Heart right ventricle (tissue), 16 donors: ENCODE results near the gene LCORL. TPM values are rescaled to one million over a fixed set of nuclear protein-coding genes. Genes with fewer than 3 reads are reported as not detected.

ENCODE experiments used
- ATAC-seq, 8 donors: fragments of 200-7000 bp; cut with Tn5 transposase; one replicate each; pipeline ENCODE4 v1.9.1; 2020; ENCODE audit warnings: mild to moderate bottlenecking in 8 of 8, moderate library complexity in 8 of 8, moderate number of reproducible peaks in 1 of 8
- DNase-seq, 2 donors: peaks; one replicate each; pipeline ENCODE4 v3.0.0-alpha.2; 2020
- H3K27ac ChIP-seq, 10 donors: fragments of 200-600 bp; sonication (generic) in 2 of 10; one replicate each; pipeline versions ENCODE4 v1.5.0 to v1.8.0; 2020 to 2022; ENCODE audit warnings: mild to moderate bottlenecking in 3 of 10
- H3K27me3 ChIP-seq, 7 donors: fragments of 200-600 bp; one replicate each; pipeline ENCODE4 v1.8.0; 2021 to 2022; ENCODE audit warnings: mild to moderate bottlenecking in 2 of 7
- H3K36me3 ChIP-seq, 9 donors: fragments of 200-600 bp; sonication (generic) in 1 of 9; one replicate each; pipeline versions ENCODE4 v1.5.0 to v1.8.0; 2020 to 2022; ENCODE audit warnings: mild to moderate bottlenecking in 2 of 9
- H3K4me1 ChIP-seq, 9 donors: fragments of 200-600 bp; sonication (generic) in 1 of 9; one replicate each; pipeline versions ENCODE4 v1.5.0 to v1.8.0; 2020 to 2022; ENCODE audit warnings: mild to moderate bottlenecking in 4 of 9
- H3K4me3 ChIP-seq, 10 donors: fragments of 200-600 bp; sonication (generic) in 2 of 10; one replicate each; pipeline versions ENCODE4 v1.5.0 to v1.8.0; 2020 to 2022; ENCODE audit warnings: mild to moderate bottlenecking in 7 of 10, moderate library complexity in 2 of 10
- H3K9me3 ChIP-seq, 11 donors: fragments of 200-600 bp in 10 of 11; sonication (generic) in 2 of 11; one replicate each; pipeline versions ENCODE4 v1.5.0 to v1.8.0; 2013 to 2022; ENCODE audit warnings: mild to moderate bottlenecking in 2 of 11, control low read depth in 1 of 11, moderate library complexity in 1 of 11
- WGBS, 2 donors: extraction: QIAGEN DNeasy Blood & Tissue Kit; methylation state at CpG; one replicate each; pipeline ENCODE4 v1.1.7; 2013; ENCODE audit warnings: inconsistent platforms in 1 of 2; 5-methylcytosine and 5-hydroxymethylcytosine counted together
- intact Hi-C, 10 donors: fragments of 100-400 bp; cut with DNase I; formaldehyde crosslinking; loops; one replicate each; pipeline versions ENCODE4 v1.11.1 to v1.14.2; 2022
- polyA plus RNA-seq, 2 donors: library from polyadenylated mRNA; stranded (reverse); fragments of 200-250 nt; gene quantifications; one replicate each; pipeline ENCODE4 v1.2.3, GENCODE V29; 2013
- total RNA-seq, 10 donors: library from RNA; stranded (reverse); fragmentation: NEBNext Ultra II Directional in 3 of 10; extraction: Animal tissue kit (Norgen Biotek cat#: 25700) in 3 of 10; gene quantifications; one replicate each; pipeline versions ENCODE4 v1.2.1 to v1.2.4, GENCODE V29; 2021 to 2023
- TF ChIP-seq, protein P1 (sequence below), 9 donors: fragments of 200-600 bp; sonication (generic) in 2 of 9; IDR thresholded peaks; one replicate each; pipeline versions ENCODE4 v1.5.0 to v1.8.0; 2021 to 2022; ENCODE audit warnings: antibody characterized with exemption in 9 of 9, mild to moderate bottlenecking in 5 of 9, moderate library complexity in 1 of 9
- donor health status: Arrhythmogenic right ventricular cardiomyopathy.
- donor health status: ischemic (EF 13 %, LVEDD 7.1; RV severe dilation, severe dysfunction).
- donor health status: healthy with polysubstance abuse.
- donor health status: DM: no; HTN: yes; CAD: no.
- donor health status: DM: no; HTN: no; CAD: no.
- donor health status: ischemic (EF 25% LVEDD 6.9; RV normal size, moderate dysfunction).
- donor health status: ischemic (EF 25% LVEDD 5.7; RV mildly dilated, moderate dysfunction).
- donor health status: healthy.
- donor health status: DM: yes; HTN: yes; CAD: no.
- donor health status: Ischemic cardiomyopathy.
- donor health status: ischemic (EF 35%, LVEDD 5.7; RV mildly dilated, moderate dysfunction).
- donor health status: nonischemic (EF 11% LVEDD 7.7; RV severe dilation, severe dysfunction).
- donor health status: DM: yes; HTN: yes; CAD: no.
- donor health status: PGD.
- donor health status: ischemic (EF 29% LVEDD 5.4; RV normal size, mild dysfunction).
- donor health status: nonischemic (EF 23%, LVEDD 6.1; RV moderate dilation, normal function).

The LCORL gene
- total and polyA plus RNA-seq, 12 donors: 1.7 to 11.1 (median 6.4) TPM

DNA sequence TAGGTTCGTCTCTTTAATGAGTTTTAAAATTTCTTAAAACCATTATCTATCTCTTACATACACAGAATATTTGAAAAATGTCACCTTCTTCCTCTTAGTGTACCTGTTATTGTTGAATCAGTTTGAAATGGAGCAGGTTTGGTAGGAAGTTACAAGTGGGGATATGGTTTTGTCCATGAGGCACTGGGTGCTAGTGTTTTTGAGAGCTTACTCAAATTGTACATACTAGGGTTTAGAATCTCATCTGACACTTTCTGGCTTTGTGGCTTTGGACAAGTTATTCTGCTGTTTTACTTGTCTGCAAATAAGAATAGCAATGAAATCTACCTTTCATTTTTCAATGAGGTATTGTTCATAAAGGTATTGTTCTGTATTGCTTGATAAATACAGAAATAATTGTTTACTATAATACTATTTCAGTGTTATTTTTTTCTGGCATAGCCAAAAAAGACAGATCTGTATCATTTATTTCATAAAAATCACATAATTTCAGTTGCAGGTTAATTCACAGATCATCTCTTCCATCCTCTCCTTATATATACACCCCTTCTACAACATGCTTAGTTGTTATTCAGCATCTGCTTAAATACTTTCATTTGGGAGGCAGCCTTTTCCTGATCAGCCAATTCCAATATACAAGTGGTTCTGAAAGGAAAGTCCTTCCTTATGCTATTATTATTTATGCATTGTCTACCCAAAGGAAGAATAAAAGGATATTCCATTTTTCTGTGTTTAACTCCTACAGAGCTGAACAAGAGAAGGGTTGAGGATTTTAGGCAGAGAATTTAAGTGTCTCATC lies 197.5 kb downstream of the LCORL start:
- TF ChIP-seq, protein P1, sequence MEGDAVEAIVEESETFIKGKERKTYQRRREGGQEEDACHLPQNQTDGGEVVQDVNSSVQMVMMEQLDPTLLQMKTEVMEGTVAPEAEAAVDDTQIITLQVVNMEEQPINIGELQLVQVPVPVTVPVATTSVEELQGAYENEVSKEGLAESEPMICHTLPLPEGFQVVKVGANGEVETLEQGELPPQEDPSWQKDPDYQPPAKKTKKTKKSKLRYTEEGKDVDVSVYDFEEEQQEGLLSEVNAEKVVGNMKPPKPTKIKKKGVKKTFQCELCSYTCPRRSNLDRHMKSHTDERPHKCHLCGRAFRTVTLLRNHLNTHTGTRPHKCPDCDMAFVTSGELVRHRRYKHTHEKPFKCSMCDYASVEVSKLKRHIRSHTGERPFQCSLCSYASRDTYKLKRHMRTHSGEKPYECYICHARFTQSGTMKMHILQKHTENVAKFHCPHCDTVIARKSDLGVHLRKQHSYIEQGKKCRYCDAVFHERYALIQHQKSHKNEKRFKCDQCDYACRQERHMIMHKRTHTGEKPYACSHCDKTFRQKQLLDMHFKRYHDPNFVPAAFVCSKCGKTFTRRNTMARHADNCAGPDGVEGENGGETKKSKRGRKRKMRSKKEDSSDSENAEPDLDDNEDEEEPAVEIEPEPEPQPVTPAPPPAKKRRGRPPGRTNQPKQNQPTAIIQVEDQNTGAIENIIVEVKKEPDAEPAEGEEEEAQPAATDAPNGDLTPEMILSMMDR (IDR thresholded peaks at IDR 0.05): no peak
- intact Hi-C loops: loop anchor here in 4 of 10 donors (5.0 to 10.0 kb wide), 4 partner anchors 201 to 751 kb away; partner anchors contain the start of gene LCORL (in 1 of the 4)
- Histone ChIP-seq H3K4me3 (no peak overlapping the region), H3K36me3 (peaks cover 0 to 19% (median 0%) of the 10 kb centered on the region in 9 donors), H3K4me1 (no peaks in the 10 kb centered on the region), H3K9me3 (no peaks in the 10 kb centered on the region), H3K27me3 (no peaks in the 10 kb centered on the region), H3K27ac (no peak overlapping the region)
- DNase-seq (no peak), ATAC-seq (no peak)
- 89 to 90% methylated on average over 1 of the region's 1 CpG for WGBS, 2 donors

DNA sequence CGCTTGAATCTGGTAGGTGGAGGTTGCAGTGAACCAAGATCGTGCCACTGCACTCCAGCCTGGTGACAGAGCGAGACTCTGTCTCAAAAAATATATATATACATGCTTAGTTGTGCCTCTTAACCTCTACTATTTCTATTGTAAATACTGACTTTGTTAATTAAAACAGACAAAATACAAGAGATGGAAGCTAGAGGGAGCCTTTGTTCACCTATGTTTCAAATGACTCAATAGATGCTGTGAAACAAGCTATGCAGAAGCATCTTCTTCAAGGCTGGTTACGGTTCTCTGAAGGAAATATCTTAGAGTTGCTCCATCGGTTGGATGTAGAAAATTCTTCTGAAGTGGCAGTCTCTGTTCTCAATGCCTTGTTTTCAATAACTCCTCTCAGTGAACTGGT lies 204.5 kb downstream of the LCORL start:
- Histone ChIP-seq H3K4me3 (no peak overlapping the region), H3K4me1 (peaks cover 0 to 13% (median 0%) of the 10 kb centered on the region in 9 donors), H3K9me3 (no peaks in the 10 kb centered on the region), H3K27me3 (no peaks in the 10 kb centered on the region), H3K27ac (no peak overlapping the region), H3K36me3 (no peaks in the 10 kb centered on the region)
- intact Hi-C loops: loop anchor here in 9 of 10 donors (1.0 to 10.0 kb wide), 9 partner anchors 202 to 778 kb away; partner anchors contain the start of genes LAP3 (in 1 of the 9), LCORL (in 1 of the 9) and MED28 (in 1 of the 9)
- peak in 3 of 8 donors; percentile 50 to 73 (median 52) for ATAC-seq
- DNase-seq: no peak
- TF ChIP-seq, protein P1 (IDR thresholded peaks at IDR 0.05): peak; percentile 39 to 70 (median 58)
- WGBS, 2 donors: 61 to 62% methylated on average over 5 of the region's 5 CpGs

DNA sequence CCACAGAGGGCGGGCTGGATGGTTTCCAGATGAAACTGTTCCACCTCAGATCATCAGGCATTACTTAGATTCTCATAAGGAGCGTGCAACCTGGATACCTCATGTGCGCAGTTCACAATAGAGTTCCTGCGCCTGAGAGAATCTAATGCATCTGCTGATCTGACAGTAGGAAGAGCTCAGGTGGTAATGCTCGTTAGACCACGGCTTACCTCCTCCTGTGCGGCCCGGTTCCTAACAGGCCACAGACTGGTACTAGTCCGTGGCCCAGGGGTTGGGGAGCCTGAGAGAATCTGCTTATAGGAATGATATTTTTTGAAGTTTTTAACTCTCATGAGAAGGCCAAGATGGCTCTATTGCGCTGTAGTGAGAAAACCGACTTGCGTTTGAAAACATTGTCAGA lies 205.4 kb downstream of the LCORL start:
- intact Hi-C loops: loop anchor here in 9 of 10 donors (2.0 to 10.0 kb wide), 8 partner anchors 201 to 779 kb away; partner anchors contain the start of genes LAP3 (in 1 of the 9), LCORL (in 1 of the 9) and MED28 (in 1 of the 9)

DNA sequence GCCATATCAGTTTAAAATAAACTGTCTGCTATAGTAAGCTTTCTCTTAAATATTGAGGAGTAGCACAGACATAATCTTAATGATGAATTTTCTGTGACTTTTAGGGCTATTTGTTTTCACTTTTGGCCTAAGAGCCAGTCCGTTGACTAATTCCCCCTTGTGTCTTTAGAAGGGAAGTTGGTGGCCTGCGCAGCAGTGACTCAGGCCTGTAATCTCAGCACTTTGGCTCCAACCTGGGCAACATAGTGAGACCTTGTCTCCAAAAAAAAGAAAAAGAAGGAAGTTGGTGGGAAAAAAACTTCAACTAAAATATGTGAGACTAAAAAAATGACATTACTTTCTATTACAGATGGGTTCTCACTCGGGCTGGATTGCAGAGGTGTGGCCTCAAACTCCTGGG lies 207.4 kb downstream of the LCORL start:
- WGBS, 2 donors: 80 to 83% methylated on average over 3 of the region's 3 CpGs
- H3K27me3 ChIP-seq: no peaks in the 10 kb centered on the region
- H3K27ac ChIP-seq: peak overlapping the region in 1 of 10 donors; percentile 29

More for the DNA sequence above, 205.4 kb downstream of the LCORL start:
- Histone ChIP-seq H3K36me3 (no peaks in the 10 kb centered on the region), H3K4me1 (peaks cover 0 to 22% (median 4%) of the 10 kb centered on the region in 9 donors), H3K9me3 (no peaks in the 10 kb centered on the region), H3K4me3 (no peak overlapping the region), H3K27ac (no peak overlapping the region), H3K27me3 (no peaks in the 10 kb centered on the region)
- DNase-seq: no peak
- 96% methylated on average over 12 of the region's 12 CpGs for whole genome bisulfite sequencing, 2 donors
- no peak for ATAC-seq
- TF ChIP-seq, protein P1 (IDR thresholded peaks at IDR 0.05): no peak

More for the DNA sequence above, 207.4 kb downstream of the LCORL start:
- Histone ChIP-seq H3K9me3 (no peaks in the 10 kb centered on the region), H3K4me1 (peaks cover 0 to 33% (median 13%) of the 10 kb centered on the region in 9 donors), H3K4me3 (no peak overlapping the region), H3K36me3 (no peaks in the 10 kb centered on the region)
- TF ChIP-seq, protein P1 (IDR thresholded peaks at IDR 0.05): no peak
- DNase-seq (no peak), ATAC-seq (no peak)
- intact Hi-C loops: loop anchor here in 6 of 10 donors (5.0 to 10.0 kb wide), 8 partner anchors 199 to 781 kb away; partner anchors contain the start of genes LCORL (in 3 of the 6), LAP3 (in 1 of the 6) and MED28 (in 1 of the 6)
